Measurements from ENCODE around the gene CRKL.

Gene CRKL

GRCh38 chr22:20884454-20884853, 32.8 kb upstream of the CRKL start:
- H3K9me3 ChIP-seq (ENCODE audit: insufficient read depth, low read depth, low read length) = no peaks in the 10 kb centered on the region
- H3K36me3 ChIP-seq (ENCODE audit: insufficient read depth, low read length) = peaks cover 44% of the 10 kb centered on the region; the same call in 1 of the 2 replicates
- no peaks in the 10 kb centered on the region for H3K9me2 ChIP-seq (replicated peaks; ENCODE audit: low read depth, low read length)
- no peaks in the 10 kb centered on the region for H3K79me2 ChIP-seq (ENCODE audit: insufficient read depth, low read length)
- no peak for TF ChIP-seq EZH2phosphoT487 (IDR thresholded peaks at IDR 0.05; ENCODE audit: borderline replicate concordance)
- TF ChIP-seq CTCF (conservative IDR thresholded peaks at IDR 0.05; ENCODE audit: low read length) = no peak
- H2AFZ ChIP-seq (ENCODE audit: low read length) = no peak overlapping the region
- no peaks in the 10 kb centered on the region for H4K20me1 ChIP-seq (ENCODE audit: insufficient read depth, low read length, poor library complexity, severe bottlenecking)
- no peaks in the 10 kb centered on the region for H3K4me1 ChIP-seq (ENCODE audit: insufficient read depth, low read length, poor library complexity, severe bottlenecking)
- H3F3A ChIP-seq (ENCODE audit: low read depth) = no peaks in the 10 kb centered on the region
- no peak overlapping the region for H3K9ac ChIP-seq (ENCODE audit: low read depth, low read length, poor library complexity, severe bottlenecking)
- H3K4me2 ChIP-seq (ENCODE audit: low read depth, low read length, poor library complexity, severe bottlenecking) = no peak overlapping the region
- no peaks in the 10 kb centered on the region for H3K27me3 ChIP-seq (ENCODE audit: insufficient read depth, low read length, poor library complexity, severe bottlenecking)
- H3K4me3 ChIP-seq (ENCODE audit: low read length, poor library complexity, severe bottlenecking) = no peak overlapping the region

GRCh38 chr22:20885017-20885556, 32.1 kb upstream of the CRKL start:
- no peak overlapping the region for H3K9ac ChIP-seq (ENCODE audit: low read depth, low read length, poor library complexity, severe bottlenecking)
- no peak overlapping the region for H3K4me2 ChIP-seq (ENCODE audit: low read depth, low read length, poor library complexity, severe bottlenecking)
- H3K36me3 ChIP-seq (ENCODE audit: insufficient read depth, low read length) = peaks cover 44% of the 10 kb centered on the region; the same call in 1 of the 2 replicates
- no peak overlapping the region for H2AFZ ChIP-seq (ENCODE audit: low read length)
- TF ChIP-seq CTCF (conservative IDR thresholded peaks at IDR 0.05; ENCODE audit: low read length) (no peak), EZH2phosphoT487 (IDR thresholded peaks at IDR 0.05; ENCODE audit: borderline replicate concordance) (no peak)
- no peaks in the 10 kb centered on the region for H3K9me2 ChIP-seq (replicated peaks; ENCODE audit: low read depth, low read length)
- H3K9me3 ChIP-seq (ENCODE audit: insufficient read depth, low read depth, low read length) = no peaks in the 10 kb centered on the region
- H3K4me3 ChIP-seq (ENCODE audit: low read length, poor library complexity, severe bottlenecking) = no peak overlapping the region
- H4K20me1 ChIP-seq (ENCODE audit: insufficient read depth, low read length, poor library complexity, severe bottlenecking) = no peaks in the 10 kb centered on the region
- H3F3A ChIP-seq (ENCODE audit: low read depth) = no peaks in the 10 kb centered on the region
- no peaks in the 10 kb centered on the region for H3K79me2 ChIP-seq (ENCODE audit: insufficient read depth, low read length)
- no peaks in the 10 kb centered on the region for H3K27me3 ChIP-seq (ENCODE audit: insufficient read depth, low read length, poor library complexity, severe bottlenecking)
- H3K4me1 ChIP-seq (ENCODE audit: insufficient read depth, low read length, poor library complexity, severe bottlenecking) = no peaks in the 10 kb centered on the region

DNA sequence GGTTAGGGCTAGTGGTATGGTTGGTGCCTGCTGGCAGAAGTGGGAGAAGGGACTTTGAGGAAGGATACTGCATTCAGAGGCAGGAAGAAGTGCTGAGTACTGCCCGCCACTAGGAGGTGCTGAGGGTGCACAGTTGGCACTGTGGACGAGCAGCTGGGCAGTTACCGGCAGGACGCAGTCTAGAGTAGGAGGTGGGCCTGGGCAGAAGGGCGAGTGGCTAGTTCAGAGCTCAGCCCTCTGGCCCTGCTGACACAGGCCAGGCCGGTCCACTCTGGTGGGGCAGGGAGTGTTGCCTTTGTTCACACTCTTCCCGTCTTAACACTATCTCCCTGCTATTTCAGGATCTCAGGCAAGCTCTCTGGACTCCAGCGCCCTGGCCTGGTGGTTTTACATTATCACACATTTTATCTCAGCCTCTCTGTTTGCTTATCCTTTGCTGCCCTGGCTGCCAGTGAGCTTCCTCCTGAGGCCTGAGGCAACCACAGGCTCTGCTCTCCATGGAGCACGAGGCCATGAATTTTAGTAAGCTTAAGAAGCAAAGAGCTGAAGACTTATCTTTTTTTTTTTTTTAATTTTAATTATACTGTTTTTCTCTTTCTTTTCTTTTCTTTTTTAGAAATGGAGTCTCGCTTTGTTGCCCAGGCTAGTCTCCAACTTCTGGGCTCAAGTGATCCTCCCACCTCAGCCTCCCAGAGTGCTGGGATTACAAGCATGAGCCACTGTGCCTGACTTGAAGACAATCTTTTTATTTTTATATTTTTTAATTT, 31.5 kb upstream of the CRKL start:
- Histone ChIP-seq H3K4me2 (ENCODE audit: low read depth, low read length, poor library complexity, severe bottlenecking) (no peak overlapping the region), H4K20me1 (ENCODE audit: insufficient read depth, low read length, poor library complexity, severe bottlenecking) (no peaks in the 10 kb centered on the region), H3F3A (ENCODE audit: low read depth) (no peaks in the 10 kb centered on the region), H2AFZ (ENCODE audit: low read length) (peak overlapping the region; percentile 53; the same call in 1 of the 2 replicates), H3K9ac (ENCODE audit: low read depth, low read length, poor library complexity, severe bottlenecking) (no peak overlapping the region), H3K36me3 (ENCODE audit: insufficient read depth, low read length) (peaks cover 44% of the 10 kb centered on the region; the same call in 1 of the 2 replicates), H3K4me1 (ENCODE audit: insufficient read depth, low read length, poor library complexity, severe bottlenecking) (no peaks in the 10 kb centered on the region), H3K79me2 (ENCODE audit: insufficient read depth, low read length) (no peaks in the 10 kb centered on the region), H3K9me3 (ENCODE audit: insufficient read depth, low read depth, low read length) (no peaks in the 10 kb centered on the region), H3K9me2 (replicated peaks; ENCODE audit: low read depth, low read length) (no peaks in the 10 kb centered on the region), H3K4me3 (ENCODE audit: low read length, poor library complexity, severe bottlenecking) (no peak overlapping the region), H3K27me3 (ENCODE audit: insufficient read depth, low read length, poor library complexity, severe bottlenecking) (no peaks in the 10 kb centered on the region)
- TF ChIP-seq EZH2phosphoT487 (IDR thresholded peaks at IDR 0.05; ENCODE audit: borderline replicate concordance) = no peak
- TF ChIP-seq CTCF (conservative IDR thresholded peaks at IDR 0.05; ENCODE audit: low read length) = peak; percentile 88

Data from Loucy (cell line).